NCI-H146 treated with DMSO at 0.1 percent for 48 hours (cell line): Measurements from ENCODE around the gene FBXL3.
"Not testable (repeated sequence)": the region's sequence is repeated elsewhere in the genome, so short reads cannot be mapped to it uniquely, and the experiment has no call there.

ENCODE experiments used
- DNase-seq: peaks from one replicate; lab custom pipeline; 2025; ENCODE audit not compliant: unreplicated experiment; lab: John Stamatoyannopoulos, UW

FBXL3 gene

DNA sequence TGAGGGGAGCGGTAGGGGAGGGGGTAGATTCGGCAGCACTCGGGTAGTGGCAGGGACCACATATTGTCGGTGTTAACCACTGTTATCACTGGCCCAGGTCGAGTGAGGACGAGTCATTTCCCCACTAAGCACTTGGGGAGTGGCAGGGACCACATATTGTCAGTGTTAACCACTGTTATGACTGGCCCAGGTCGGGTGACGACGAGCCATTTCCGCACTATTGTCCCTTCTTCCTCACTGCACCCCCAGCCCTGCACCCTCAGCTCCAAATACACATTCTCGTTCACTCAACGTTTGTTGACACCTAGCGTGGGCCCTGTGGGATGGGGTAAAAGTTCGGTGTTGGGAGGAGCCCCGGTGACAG, 35.5 kb downstream of the FBXL3 start:
- DNase-seq, result no peak

DNA sequence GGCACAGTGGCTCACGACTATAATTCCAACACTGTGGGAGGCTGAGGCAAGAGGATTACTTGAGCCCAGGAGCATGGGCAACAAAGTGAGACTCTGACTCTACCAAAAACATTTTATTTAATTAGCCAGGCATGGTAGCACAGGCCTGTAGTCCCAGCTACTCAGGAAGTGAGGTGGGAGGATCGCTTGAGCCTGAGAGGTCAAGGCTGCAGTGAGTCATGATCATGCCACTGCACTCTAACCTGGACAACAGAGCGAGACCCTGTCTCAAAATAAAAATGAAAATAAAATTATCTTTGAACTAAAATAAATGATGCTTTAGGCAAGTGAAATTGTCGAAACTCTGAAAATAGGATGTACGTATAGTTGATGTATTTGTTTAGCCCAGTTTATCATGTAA, 43.3 kb downstream of the FBXL3 start:
- DNase-seq, result no peak

DNA sequence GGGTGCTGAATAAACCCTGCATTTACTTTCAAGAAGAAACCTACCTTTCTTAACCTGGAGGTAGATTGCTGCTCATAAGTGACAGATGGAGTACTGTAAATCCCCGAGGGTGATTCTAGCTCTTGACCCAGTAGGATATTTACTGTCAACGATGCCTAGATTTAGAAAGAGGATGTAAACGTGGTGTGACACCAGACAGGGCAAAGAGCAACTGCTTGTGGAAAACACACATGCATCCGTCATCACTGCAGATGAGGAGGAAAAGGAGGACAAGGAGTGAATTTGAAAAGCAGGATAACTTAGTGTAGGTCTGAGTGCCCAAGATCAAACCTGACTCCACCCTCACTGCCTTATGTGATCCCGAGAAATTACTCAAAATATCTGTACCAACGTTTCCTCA, 44.9 kb downstream of the FBXL3 start:
- DNase-seq, result no peak

DNA sequence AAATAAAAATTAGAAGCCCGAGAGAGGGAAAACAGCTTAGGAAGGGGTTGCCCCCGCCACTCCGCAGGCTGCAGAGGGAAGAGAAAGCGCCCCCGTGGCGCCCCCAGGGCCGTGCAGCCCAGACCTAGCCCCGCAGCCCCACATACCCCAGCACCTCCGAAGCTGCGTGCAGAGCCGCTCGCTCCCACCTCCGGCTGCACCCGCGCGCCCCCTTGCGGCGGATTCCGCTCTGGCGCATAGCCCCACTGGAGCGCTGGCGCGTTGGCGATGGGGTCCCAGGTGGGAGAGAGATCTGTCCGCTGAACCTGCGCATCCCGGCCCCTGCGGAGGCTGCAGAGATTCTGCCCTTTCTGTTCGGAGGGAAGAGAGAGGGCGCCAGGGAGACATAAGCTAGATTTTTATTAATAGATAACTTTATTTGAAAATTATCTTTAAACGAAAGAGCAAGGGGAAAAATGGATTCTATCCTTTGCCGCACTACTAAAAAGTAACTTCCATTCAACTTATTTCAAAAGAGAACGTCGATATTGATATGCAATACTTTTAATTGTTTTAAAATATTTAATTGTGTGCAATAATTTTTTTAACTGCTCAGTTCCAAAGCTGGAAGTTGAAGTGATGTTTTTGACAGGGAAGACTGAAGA, 46.8 kb downstream of the FBXL3 start:
- DNase-seq, result peak; percentile 48

DNA sequence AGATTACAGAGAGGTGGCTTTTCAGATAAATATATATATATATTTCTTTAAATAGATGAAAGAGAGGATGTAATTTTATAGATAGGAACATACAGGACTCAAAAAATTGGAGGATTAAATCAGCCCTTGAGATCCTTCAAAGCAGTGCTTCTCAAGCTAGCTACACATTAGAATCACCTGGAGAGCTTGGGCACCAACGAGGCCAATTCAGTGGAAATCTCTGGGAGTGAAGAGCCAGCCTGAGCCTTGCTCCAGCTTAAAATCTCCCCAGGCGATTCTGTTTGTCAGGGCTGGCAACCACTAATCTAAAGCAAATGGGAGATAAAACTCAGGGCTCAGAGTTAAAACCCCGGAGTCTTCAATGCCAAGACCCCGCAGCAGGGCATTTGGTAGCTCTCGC, 50.0 kb downstream of the FBXL3 start:
- DNase-seq, result no peak

DNA sequence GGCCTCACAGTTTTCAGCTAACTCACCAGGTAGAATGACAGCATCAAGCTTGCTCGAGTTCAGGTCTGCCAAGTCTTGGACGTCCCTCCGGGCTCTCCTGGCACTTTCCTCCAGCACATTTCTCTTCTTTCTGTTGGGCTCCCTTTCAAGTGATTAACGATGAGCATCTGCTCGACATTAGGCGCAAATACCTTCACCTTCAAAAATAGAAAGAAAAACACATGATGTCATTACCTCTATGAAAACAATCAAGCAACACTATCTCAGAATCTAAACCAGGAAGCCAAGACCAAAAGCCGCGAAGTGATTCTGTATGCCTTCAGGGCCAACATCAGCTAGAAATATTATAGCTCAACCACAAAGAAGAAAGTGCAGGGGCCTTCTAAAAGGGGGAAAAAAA, 50.5 kb downstream of the FBXL3 start:
- peak; percentile 30 for DNase-seq

DNA sequence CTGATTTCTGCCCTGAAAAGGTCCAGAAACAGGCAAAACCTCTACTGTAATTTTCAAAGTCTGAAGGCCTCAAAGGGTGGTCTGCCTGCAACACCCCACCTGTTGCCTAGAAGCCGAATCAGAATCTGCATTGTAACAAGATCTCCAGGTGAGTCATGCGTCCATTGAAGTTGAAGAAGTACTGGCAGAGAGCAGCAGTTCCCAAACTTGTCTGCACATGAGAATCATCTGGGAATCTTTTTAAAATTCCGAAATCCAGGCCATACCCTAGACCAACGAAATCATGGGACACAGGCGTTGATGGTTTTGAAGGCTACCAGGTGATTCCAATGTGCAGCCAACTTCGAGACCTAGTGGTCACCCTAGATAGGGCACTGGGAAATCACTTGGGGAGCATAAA, 51.1 kb downstream of the FBXL3 start:
- DNase-seq, result no peak

DNA sequence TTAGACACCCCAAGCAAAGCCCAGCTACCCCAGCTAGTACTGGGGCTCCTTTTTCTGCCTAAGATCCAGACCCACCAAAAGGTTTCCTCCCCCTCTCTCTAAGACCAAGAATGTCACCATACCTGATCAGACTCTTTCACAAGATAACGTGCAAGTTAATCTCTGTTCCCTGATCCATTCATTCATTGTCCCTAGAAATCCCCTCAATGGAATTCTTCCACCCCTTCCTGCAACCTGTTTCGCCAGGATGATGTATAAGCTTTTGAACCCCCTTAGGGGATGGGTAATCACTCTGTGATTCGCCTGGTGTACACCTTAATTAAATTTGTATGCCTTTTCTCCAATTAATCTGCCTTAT, 52.4 kb downstream of the FBXL3 start:
- DNase-seq, result no peak

DNA sequence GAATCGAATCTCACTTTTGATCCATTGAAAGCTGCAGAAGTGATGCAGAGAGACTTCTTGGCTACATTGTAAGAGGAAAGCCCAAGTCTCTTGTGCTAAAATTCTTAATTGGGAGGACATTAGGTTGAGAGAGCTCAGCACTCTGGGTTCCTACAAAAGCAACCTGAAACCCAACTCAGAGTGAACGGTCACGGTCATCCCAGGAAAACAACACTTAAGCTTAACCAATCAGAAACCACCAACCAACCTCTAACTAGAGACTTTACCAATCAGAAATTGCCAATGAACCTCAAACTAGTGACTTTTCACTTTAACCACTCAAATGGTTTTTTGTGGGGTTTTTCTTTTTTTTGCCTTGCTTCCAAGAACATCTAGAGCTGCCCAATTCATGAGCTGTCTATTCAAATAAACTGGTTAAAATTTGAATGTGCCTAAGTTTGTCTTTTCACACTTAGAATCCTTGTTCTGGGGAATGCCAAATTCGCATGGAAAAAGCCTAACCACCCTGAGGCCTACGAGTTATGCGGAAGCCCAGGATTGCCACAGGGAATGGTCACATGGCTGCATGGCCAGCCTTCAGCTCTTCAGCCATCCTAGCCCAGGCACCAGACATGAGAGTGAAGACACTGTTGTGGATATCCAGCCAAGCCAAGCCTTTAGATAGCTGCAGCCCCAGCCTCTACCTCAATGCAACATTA, 52.9 kb downstream of the FBXL3 start:
- DNase-seq, result no peak

DNA sequence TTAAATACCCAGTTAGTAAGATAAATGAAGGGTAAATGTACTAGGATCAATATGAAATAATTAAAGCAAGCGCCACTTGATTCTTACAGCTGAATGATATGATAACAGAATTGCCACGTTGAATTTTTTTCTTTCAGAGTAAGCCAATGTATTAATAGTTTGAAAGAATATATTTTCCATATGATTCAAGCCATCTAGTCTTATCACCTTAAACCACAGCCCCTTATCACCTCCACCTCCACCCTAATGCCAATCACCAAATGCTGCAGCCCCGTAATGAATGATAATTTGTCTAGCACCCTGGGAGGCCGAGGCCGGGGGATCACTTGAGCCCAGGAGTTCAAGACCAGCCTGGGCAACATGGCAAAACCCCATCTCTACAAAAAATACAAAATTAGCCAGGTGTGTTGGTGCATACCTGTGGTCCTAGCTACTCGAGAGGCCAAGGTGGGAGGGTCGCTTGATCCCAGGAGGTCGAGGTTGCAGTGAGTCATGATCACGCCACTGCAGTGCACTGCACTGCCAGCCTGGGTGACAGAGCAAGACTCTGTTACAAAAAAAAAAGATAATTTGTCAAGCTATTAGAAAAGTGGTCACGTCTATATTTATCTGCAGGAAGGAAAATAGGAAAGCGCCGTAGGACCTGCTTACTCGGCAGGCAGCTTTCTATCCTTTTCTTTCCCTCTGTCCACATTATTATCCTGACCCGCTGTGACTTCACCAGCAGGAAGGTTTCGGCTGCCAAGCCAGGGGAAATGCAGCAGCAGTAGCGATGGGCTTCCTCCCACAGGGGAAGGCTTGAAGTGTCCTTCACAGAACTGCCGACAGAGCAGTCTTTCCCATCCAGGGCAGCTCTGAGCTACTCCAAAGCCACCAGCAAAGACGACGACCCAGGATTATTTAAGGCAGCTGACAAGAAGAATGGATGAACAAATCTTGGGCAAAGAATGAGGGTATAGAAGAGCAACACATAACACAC, 54.8 kb downstream of the FBXL3 start:
- peak; percentile 48 for DNase-seq

DNA sequence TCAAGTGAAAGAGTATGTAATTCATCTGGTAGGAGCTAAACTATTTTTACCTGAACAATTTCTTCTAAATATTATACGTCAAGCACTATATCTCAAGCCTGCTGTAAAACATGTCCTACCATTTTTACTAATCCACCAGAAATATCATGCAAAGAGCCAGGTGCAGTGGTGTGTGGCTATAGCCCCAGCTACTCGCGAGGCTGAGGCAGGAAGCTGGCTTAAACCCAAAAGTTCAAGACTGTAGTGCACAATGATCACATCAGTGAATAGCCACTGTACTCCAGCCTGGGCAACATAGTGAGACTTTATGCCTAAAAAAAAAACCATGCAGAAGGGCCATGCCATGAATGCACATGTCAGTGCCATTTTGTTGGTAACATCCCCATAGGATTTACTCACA, 55.7 kb downstream of the FBXL3 start:
- DNase-seq, result no peak

DNA sequence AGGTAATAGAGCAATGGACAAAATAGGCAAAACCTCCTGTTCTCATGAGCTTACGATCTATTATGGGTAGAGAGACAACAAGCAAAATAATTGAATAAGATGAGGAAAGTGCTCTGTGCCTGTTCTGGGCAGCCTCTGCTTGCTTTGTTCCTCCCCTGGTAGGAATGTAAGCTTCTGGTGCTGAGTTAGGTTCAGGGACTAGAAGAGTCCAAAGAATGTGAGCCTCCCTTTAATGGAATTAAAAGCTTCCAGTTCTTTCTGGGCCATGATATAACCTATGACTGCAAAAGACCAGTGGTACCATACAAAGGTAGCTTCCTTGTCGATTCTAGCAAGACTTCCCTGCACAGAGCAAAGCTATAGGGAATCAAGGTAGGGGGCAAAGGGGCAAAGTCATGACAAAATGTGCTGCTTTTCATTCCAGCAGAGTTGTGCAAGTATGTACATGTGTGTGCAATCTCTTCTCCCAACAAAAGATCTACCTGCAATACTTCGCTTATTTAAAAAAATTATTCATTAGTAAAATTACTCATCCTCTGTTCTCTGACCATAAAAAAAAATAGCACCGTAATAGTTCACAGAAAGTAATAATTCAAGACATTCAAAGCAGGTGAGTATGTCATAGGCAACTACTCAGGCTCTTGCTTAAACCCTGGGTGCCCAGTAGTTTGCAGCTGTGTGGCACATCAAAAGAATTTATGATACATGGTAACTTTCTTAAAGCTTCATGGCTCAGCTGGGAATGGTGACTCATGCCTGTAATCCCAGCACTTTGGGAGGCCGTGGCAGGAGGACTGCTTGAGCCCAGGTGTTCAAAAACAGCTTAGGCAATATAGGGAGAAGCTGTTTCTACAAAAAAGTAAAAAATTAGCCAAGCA, 57.2 kb downstream of the FBXL3 start:
- DNase-seq, result no peak

DNA sequence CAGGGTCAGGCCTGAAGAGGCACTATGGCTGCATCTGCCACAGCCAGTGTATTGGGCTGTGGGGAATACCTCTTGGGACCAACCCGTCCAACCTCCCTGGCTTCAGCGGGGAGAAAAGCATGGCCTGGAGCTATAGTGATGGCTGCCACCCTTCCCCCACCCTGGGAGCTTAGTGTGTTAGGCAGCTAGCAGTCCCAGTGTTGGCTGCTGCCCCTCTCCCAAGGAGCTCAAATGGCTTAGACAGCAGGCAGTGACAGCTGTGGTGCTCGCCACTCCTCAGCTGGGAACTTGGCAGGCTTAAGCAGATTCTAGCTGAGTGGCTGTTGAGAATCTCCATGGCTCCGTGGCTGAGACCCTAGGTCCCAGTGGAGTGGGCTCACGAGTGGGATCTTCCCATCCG, 58.9 kb downstream of the FBXL3 start:
- no peak for DNase-seq

DNA sequence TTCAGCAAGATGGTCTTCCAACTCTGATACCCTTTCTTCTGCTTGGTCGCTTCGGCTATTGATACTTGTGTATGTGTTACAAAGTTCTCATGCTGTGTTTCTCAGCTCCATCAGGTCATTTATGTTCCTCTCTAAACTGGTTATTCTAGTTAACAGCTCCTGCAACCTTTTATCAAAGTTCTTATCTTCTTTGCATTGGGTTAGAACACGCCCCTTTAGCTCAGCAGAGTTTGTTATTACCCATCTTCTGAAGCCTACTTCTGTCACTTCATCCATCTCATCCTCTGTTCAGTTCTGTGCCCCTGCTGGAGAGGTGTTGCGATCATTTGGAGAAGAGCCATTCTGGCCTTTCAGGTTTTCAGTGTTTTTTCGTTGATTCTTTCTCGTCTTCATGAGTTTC, 59.9 kb downstream of the FBXL3 start:
- DNase-seq, result no peak

DNA sequence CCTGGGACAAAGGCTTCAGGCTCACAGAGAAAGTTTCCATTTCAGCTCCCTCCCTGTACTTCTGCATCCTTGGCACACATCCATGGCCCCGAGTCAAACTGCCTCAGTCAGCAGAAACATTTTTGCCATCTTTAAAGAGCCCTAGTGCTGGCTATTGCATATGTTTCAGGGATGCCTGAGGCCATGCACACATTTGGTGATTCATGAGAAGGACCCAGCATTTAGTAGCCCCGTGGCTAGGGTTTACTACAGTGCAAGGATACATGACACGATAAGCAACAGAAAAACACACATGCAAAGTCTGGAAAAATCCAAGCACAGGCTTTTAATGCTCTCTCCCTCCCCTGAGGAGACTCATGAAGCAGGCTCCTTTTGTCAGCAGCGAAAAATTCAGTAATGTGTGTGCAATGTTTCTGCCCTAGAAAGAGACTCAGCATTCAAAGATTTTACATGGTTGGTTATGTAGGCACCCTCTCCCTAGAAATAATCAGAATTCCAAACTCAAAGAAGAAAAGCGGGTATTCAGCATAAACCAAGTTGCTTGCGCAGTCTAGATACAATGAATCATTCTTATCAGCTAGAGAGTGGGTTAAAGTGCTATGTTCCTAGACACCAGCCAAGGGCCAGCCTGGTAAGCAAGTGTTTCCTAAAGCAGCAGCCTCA, 61.1 kb downstream of the FBXL3 start:
- DNase-seq, result no peak

DNA sequence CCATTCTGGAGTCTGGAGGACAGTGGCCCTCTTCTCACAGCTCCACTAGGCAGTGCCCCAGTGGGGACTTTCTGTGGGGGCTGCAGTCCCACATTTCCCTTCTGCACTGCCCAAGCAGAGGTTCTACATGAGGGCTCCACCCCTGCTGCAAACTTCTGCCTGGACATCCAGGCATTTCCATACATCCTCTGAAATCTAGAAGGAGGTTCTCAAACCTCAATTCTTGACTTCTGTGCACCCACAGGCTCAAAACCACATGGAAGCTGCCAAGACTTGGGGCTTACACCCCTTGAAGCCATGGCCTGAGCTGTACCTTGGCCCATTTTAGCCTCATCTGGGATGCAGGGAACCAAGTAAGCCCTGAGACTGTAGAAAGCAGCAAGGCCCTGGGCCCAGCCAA, 67.2 kb downstream of the FBXL3 start:
- not testable (repeated sequence) for DNase-seq

DNA sequence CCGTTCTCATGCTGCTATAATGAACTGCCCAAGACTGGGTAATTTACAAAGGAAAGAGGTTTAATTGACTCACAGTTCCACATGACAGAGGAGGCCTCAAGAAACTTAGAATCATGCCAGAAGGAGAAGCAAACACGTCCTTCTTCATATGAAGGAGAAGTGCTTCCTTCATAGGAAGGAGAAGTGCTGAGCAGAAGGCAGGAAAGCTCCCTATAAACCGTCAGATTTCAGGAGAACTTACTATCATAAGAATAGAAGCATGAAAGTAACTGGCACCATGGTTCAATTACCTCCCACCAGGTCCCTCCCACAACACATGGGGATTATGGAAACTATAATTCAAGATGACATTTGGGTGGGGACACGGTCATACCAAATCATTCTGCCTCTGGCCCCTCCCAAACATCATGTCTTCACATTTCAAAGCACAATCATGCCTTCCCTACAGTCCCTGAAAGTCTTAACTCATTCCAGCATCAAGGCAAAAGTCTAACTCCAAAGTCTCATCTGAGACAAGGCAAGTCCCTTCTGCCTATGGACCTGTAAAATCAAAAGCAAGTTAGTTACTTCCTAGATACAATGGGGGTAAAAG, 68.0 kb downstream of the FBXL3 start:
- DNase-seq, result no peak

DNA sequence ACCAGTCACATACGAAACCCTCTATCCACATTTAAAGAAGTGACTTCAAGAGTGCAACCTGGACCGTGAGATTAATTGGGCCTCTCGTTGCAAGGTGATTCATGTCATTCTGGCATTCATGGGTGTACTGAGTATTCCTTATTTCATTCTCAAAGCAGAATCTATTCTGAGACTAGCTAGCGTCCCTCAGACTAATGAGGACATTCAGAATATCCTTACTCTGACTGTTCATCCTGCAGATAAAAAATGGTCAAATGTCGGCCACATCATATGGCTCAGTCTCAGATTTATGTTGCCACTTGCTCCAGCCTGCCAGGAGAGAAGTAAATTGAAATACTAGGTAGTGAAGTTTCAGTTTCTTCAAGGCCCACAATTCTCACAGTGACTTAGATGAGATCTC, 71.3 kb downstream of the FBXL3 start:
- no peak for DNase-seq
